DMS114 treated with DMSO at 0.1 percent for 48 hours (cell line): ENCODE measurements around the gene BAIAP3.
"Not testable (repeated sequence)": the region's sequence is repeated elsewhere in the genome, so short reads cannot be mapped to it uniquely, and the experiment has no call there.

ENCODE experiments used
- DNase-seq: peaks from one replicate; lab custom pipeline; 2025; ENCODE audit not compliant: unreplicated experiment; lab: John Stamatoyannopoulos, UW

The BAIAP3 gene, protein sequence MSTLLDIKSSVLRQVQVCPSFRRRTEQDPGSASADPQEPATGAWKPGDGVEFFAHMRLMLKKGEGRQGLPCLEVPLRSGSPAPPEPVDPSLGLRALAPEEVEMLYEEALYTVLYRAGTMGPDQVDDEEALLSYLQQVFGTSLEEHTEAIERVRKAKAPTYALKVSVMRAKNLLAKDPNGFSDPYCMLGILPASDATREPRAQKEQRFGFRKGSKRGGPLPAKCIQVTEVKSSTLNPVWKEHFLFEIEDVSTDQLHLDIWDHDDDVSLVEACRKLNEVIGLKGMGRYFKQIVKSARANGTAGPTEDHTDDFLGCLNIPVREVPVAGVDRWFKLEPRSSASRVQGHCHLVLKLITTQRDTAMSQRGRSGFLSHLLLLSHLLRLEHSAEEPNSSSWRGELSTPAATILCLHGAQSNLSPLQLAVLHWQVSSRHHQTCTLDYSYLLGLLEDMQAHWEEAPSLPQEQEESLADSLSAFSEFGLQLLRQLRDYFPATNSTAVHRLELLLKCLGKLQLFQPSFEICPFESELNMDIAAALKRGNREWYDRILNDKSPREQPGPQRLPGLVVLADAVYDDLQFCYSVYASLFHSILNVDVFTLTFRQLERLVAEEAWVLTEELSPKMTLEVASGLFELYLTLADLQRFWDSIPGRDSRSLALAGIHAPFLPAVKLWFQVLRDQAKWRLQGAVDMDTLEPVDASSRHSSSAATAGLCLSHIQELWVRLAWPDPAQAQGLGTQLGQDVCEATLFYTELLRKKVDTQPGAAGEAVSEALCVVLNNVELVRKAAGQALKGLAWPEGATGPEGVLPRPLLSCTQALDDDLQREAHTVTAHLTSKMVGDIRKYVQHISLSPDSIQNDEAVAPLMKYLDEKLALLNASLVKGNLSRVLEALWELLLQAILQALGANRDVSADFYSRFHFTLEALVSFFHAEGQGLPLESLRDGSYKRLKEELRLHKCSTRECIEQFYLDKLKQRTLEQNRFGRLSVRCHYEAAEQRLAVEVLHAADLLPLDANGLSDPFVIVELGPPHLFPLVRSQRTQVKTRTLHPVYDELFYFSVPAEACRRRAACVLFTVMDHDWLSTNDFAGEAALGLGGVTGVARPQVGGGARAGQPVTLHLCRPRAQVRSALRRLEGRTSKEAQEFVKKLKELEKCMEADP

DNA sequence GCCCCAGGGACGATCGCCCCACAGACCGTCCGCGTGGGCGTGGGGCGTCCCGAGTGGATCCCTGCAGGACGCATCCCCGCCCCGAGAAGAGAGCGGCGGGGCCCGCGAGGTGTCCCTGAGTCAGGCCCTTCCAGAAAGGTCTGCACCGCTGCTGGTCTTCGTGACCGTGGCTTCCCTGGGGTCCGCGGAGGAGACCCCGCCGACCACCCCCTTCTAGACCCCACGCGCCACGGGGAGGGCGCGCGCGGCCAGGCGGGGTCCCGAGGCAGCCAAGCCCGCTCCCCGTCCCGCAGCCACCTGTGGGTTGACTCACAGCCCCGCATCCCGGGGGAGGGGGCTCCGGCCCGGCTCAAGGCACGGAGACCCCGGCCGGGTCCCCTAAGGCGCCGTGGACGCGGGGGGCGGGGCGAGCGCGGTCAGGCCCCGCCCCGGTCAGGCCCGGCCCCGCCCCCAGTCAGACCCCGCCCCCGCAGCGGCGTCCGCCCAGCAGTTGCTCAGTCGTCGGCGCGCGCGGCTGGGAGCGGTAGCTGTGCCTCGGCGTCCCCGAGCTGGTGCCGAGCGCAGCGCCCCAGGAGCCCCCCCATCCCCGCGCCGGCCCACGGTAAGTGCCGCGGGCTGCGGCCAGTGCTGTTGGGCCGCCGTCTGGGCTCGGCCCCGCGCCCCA lies at the start of gene BAIAP3:
Gene BAIAP3, plus strand, starts transcription at position 497 of the 664 bp plus-strand sequence. CDS start 4,905 bp downstream, outside the sequence.
- DNase-seq: no peak

DNA sequence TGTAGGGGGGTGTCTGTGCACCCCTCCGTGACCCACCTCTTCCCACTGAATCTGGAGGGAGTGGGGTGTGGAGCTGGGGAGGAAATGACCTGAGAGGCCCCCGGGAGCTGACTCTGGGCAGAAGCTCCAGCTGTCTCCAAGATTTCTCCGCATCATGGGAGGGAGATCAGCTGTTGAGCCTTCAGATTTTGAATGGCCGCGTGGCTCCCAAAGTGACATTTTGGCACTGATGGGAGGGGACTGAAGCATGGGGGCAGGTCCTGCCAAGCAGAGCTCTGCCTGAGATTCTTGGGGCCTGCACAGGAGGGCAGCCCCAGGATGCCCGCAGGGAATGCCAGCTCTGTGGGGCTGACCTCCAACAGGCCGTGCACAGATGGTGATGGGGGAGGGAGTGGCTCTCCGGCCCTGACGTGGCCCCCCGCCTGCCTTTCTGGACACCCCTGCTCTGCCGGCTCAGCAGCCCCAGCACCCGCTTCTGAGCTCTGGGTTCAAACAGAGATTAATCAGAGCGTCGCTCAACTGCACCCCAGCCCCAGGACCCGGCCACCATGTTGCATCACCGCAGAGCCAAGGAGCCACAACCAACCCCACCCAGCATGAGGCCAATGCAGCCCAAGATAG lies 49.3 kb upstream of the BAIAP3 start:
- no peak for DNase-seq

DNA sequence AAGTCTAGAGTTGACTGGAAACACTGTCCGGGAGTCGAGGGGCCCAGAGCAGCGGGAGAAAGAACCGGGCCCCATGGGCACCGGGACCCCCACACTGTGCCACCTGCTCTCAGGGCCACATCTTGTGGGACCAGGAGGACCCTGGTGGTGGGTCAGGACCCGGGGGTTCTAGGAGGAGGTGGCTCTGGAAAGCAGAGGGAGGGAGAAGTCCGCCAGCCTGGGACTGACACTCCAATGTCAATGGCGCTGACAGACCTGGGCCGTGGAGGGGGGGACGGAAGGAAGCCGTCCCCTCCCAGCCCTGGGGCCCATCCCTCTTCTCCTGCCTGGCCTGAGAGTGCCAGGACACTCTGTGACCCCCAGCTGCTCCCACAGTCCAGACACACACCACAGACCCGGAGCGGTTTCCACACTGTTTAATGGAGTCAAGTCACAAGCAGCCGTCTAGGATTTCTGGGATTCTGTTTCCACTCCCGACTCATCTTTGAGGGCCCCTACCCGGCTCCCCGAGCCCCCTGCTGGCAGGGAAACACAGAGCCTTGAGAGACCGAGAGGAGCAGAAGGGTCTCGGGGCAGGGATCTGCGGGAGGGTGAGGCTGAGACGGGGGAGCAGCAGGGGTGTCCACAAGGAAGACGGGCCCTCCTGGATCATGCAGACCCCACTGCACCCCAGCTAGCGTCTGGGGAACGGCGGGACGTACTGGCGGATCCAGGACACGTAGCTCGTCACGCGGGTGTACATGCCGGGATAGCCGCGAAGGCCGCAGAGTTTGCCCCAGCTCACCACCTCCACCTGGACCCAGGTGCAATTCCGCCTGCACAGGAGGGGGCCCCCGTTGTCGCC lies 47.6 kb upstream of the BAIAP3 start:
- DNase-seq: no peak

DNA sequence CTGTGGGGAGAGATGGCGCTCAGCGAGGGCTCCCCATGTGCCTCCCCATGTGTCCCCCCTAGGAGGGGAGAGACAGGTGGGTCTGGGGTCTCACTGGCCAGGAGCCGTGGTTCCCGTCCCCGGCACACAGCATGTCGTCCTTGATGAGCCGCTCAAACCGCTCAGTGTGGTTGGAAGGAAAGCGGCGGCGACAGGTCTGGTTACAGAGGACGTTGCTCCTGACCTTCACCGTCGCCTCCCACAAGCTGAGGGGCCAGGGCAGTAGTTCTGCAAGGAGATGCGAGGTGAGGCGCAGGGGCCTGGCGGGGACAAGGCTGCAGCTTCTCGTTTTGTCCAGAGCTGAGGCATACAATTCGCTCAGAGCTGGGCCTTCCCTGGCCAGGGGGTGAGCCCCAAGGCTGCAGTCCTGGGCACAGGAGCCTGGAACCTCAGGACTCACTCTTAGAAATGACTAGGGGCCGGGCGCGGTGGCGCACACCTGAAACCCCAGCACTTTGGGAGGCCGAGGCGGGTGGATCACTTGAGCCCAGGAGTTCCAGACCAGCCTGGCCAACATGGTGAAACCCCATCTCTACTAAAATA lies 46.8 kb upstream of the BAIAP3 start:
- no peak for DNase-seq

DNA sequence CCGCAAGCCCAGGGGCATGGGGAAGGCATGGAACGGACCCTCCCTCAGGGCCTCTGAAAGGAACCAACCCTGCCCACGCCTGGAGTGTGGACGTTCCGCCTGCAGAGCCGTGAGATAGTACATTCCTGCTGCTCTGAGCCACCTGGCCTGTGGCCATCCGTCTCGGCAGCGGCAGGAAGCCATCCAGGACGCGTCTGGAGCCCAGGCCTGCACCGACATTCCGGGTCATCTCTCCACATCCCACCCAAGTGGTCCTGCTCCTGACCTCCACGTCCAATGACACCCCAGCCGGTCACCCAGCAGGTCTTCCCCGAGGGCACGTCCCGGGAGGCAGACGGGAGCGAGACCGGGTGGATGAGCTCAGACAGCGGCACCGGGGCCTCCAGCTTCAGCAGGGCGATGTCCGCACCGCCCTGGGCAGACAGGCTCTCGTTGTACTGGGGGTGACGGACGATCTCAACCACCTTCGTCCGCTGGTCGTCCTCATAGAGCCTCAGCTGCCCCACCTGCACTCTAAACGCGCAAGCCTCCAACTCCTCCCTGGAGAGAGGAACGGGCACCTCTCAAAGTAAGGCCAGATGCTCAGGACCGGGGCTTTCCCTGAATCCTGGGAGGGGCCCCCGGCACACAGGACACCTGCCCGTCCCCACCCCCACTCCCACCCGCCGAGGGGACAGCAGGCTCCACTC lies 45.3 kb upstream of the BAIAP3 start:
- DNase-seq: no peak

DNA sequence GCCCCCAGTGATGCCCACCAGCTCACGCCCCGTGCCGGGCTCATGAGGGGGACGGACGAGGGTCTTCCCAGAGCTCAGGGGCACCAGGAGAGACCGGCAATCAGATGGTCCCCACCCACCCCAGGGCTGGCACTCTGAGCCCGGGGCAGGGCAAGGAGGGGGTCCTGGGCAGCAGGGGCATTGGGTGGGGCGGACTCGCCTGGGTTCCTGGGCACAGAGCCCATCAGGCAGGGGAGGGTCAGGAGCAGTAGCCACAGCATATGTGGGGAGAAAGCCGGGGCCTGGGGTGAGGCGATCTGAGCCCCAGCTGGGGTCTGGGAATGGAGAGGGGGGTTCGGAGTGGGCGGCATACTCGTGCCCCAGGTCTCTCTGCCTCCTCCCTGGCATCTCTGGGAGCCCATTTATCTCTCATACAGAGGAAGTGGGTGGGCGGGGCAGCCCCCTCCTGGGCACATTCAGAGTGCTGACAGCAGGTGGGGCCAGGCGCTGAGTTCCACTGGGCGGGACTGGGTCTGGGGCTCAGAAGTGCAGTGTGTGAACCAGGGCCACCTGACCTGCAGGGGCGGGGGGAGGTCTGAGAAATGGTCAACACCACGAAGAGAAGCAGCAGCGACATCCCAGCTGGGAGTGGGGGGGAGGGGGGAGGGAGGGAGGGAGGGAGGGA lies 44.5 kb upstream of the BAIAP3 start:
- DNase-seq: no peak

DNA sequence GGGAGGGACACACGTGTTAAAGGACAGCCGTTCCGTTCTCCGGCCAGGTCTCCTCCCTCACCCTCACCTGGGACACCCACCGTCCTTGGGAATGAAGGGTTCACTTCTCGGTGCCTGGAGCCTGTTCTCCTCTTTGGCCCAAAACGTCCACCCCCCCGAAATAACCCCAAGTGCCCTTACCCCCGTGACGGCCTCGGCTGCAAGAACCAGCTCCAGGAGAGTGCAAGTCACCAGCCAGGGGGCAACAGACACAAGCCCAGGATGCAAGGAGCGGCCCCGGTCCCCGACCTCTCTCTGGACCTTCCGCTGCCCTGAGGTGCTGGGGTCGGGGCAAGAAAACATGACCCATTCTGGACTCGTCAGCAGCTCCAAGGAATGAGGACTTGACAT lies 44.0 kb upstream of the BAIAP3 start:
- no peak for DNase-seq

DNA sequence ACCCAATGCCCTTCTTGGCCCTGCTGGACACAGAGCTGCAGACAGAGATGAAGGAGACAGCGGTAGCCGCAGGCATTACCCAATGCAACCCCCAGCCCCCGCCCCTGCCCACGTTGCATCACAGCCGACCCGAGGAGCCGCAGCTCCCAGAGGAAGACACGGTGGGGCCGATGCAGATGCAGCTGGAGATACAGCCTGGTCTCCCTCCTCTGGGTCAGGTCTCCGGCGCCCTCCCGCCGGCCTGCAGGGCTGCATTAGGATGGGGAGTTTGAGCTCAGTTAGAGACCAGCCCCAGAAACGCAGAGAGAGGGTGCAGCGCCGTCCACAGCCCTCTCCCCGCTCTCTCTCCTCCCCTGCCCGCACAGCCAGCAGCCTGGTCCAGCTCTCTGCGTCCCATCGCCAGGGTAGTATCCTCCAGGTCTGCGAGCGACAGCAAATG lies 43.4 kb upstream of the BAIAP3 start:
- no peak for DNase-seq

DNA sequence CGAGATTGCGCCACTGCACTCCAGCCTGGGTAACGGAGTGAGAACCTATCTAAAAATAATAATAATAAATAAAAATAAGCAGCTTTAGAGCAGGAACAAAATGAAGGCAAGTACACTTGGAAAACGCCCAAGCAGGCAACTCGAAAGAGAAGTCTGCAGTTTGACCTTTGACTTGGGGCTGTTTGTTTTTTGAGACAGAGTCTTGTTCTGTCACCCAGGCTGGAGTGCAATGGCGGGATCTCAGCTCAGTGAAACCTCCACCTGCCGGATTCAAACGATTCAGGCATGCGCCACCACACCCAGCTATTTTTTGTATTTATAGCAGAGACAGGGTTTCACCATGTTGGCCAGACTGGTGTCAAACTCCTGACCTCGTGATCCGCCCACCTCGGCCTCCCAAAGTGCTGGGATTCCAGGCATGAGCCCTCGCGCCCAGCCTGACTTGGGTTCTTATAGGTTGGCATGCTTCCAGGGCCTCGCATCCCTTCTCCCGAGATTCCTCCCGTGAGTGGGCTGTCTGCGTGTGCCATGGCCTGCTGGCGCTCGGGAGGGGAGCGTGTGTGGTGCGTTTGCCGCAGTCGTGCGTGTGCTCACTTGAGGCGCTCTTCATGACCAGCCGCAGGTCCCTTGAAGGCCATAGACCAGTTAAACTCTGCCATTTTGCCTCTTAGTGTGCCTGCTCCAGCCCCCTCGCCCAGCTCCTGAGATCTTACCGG lies 42.4 kb upstream of the BAIAP3 start:
- no peak for DNase-seq

DNA sequence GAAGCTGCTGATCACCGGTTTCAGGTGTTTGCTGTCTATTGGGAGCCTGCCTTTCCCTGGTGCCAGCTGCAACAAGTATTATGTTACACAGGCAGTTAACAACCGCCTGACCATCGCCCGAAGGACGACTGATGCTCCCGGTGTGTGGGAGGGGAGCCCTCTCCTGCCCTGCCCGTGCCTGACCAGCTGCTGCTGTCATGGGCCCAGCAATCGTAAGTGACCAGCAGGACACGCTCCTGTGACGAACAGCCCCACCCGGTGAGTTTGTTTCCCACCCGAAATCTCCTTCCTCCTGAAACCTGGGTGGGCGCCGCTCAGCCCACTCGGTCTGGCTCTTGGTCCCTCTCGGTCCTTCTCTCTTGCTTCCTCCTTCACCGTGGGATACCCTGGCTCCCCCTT lies 41.9 kb upstream of the BAIAP3 start:
- no peak for DNase-seq

DNA sequence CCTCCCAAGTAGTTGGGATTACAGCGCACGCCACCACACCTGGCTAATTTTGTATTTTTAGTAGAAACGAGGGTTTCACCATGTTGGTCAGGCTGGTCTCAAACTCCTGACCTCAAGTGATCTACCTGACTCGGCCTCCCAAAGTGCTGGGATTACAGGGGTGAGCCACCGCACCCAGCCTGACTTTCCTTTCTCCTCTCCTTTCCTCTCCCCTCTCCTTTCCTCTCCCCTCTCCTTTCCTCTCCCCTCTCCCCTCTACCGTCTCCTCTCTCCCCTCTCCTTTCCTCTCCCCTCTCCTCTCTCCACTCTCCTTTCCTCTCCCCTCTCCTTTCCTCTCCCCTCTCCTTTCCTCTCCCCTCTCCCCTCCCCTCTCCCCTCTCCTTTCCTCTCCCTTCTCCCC lies 41.2 kb upstream of the BAIAP3 start:
- not testable (repeated sequence) for DNase-seq

DNA sequence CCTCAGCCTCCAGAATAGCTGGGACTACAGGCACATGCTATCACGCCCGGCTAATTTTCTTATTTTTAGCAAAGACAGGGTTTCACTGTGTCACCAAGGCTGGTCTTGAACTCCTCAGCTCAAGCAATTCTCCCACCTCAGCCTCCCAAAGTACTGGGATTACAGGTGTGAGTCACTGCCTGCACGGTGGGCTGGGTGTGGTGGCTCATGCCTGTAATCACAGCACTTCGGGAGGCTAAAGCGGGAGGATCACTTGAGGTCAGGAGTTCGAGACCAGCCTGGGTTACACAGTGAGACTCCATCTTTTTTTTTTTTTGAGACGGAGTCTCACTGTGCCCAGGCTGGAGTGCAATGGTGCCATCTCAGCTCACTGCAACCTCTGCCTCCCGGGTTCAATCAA lies 40.6 kb upstream of the BAIAP3 start:
- DNase-seq: not testable (repeated sequence)

DNA sequence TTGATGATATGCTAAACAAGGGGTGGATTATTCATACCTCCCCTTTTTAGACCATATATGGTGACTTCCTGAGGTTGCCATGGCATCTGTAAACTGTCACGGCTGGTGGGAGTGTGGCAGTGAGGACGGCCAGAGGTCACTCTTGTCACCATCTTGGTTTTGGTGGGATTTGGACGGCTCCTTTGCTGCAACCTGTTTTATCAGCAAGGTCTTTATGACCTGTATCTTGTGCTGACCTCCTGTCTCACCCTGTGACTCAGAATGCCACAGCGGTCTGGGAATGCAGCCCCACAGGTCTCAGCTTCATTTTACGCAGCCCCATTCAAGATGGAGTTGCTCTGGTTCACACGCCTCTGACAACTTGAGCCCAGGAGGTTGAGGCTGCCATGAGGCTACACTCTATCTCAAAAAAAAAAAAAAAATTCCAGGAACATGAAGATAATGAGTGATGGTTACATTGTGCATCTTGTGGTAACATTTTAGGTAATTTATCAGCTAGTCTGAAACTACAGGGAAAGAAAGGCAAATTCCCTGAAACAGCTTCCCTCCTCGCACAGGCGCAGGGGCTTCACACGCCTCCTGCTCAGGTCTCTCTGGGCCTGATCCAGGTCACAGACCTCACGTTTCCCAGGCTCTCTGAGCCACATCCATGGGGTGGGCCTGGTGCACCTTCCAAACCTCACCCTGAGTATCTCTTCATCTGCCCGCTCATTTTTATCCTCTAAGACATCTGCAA lies 39.4 kb upstream of the BAIAP3 start:
- DNase-seq: no peak

DNA sequence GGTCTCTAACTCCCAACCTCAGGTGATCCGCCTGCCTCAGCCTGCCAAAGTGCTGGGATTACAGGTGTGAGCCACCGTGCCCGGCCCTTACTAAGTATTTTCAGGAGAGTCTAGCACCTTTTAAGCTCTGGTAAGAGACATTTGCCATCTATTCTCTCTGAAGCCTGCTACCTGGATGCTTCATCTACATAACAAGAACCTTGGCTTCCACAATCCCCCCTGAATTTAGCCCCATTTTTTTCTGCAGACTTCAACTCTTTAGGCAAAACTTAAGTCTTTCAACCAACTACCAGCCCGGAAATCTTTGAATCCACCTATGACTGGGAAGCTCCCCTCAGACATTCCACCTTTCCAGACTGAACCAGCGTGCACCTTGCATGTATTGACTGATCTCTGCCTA lies 38.0 kb upstream of the BAIAP3 start:
- DNase-seq: no peak

DNA sequence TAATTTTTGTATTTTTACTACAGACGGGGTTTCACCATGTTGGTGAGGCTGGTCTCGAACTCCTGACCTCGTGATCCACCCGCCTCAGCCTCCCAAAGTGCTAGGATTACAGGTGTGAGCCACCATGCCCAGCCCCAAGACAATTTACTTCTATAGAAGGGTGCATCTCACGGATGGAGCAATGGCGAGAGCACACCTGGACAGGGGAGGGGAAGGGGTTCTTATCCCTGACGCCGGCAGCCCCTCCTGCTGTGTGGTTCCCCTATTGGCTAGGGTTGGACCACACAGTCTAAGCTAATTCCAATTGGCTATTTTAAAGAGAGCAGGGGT lies 36.8 kb upstream of the BAIAP3 start:
- not testable (repeated sequence) for DNase-seq

DNA sequence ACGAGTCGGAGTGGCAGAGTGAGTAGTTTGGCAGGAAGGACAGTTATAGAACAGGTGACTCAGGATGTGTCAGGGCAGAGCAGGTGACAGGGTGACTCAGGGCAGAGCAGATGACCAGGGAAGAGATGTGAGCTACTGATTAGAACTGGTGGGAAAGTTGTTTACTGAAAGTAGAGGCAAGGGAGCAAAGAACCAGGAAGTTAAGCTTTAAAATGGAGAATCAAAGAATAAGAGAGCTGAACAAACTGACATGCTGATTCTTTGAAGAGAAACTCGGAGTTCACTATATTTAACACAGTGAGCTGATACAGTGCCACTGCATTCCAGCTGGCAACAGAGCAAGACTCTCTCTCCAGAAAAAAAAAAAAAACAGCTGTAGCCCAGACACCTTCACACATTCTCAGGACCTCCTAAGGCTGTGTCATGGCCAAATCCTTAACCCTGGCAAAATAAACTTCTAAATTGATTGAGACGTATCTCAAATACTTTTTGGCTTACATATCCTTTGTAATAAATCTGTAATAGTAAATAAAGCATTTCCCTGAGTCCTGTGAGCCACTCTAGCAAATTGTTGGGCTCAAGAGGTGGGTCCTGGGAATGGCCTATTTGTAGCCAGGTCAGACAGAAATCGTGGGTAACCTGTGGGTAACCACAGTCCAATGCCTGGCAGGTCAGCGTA lies 36.3 kb upstream of the BAIAP3 start:
- no peak for DNase-seq
